GM23338 (cell line): Measurements from ENCODE around the gene HS6ST3. TPM values are rescaled to one million over a fixed set of nuclear protein-coding genes. Genes with fewer than 3 reads are reported as not detected.

ENCODE experiments used
- ATAC-seq: fragments of 200-7000 bp; cut with Tn5 transposase; 3 replicates; pipeline ENCODE4 v1.9.1; 2020
- DNase-seq: peaks from one replicate; pipeline ENCODE4 v3.0.0-alpha.2; 2015; ENCODE audit warnings: low spot score
- H2AFZ ChIP-seq: fragments of 200-600 bp; sonication (generic); 2 replicates; pipeline ENCODE4 v1.8.0; 2016; ENCODE audit warnings: antibody characterized with exemption, mild to moderate bottlenecking, moderate library complexity
- H3F3A ChIP-seq: fragments of 200-600 bp; sonication (generic); replicated peaks from 2 replicates; pipeline ENCODE4 v1.8.0; 2017; ENCODE audit warnings: antibody characterized with exemption, mixed run types, low read depth
- H3K27ac ChIP-seq: fragments of 200-600 bp; sonication (generic); 2 replicates; pipeline ENCODE4 v1.6.1; 2016; ENCODE audit warnings: low read depth
- H3K27me3 ChIP-seq: fragments of 200-600 bp; sonication (generic); 2 replicates; pipeline ENCODE4 v1.8.0; 2016; ENCODE audit warnings: mild to moderate bottlenecking, mixed run types, moderate library complexity; ENCODE audit not compliant: insufficient read depth
- H3K36me3 ChIP-seq: fragments of 200-600 bp; sonication (generic); 2 replicates; pipeline ENCODE4 v1.8.0; 2016; ENCODE audit warnings: mild to moderate bottlenecking; ENCODE audit not compliant: insufficient read depth
- H3K4me1 ChIP-seq: fragments of 200-600 bp; sonication (generic); 2 replicates; pipeline ENCODE4 v1.8.0; 2016; ENCODE audit warnings: mild to moderate bottlenecking, moderate library complexity; ENCODE audit not compliant: insufficient read depth
- H3K4me2 ChIP-seq: fragments of 200-600 bp; sonication (generic); 2 replicates; pipeline ENCODE4 v1.7.1; 2017; ENCODE audit warnings: mixed run types
- H3K4me3 ChIP-seq: fragments of 200-600 bp; sonication (generic); 2 replicates; pipeline ENCODE4 v1.6.1; 2016; ENCODE audit warnings: mixed run types
- H3K79me2 ChIP-seq: fragments of 200-600 bp; sonication (generic); replicated peaks from 2 replicates; pipeline ENCODE4 v1.8.0; 2017; ENCODE audit warnings: mild to moderate bottlenecking; ENCODE audit not compliant: insufficient read depth
- H3K9me2 ChIP-seq: fragments of 200-600 bp; sonication (generic); 2 replicates; pipeline ENCODE4 v1.8.0; 2017; ENCODE audit not compliant: insufficient read depth
- H4K20me1 ChIP-seq: fragments of 200-600 bp; sonication (generic); replicated peaks from 2 replicates; pipeline ENCODE4 v1.8.0; 2017; ENCODE audit warnings: mild to moderate bottlenecking; ENCODE audit not compliant: insufficient read depth
- H3K27ac Mint-ChIP-seq: 2 replicates; pipeline ENCODE4 v1.8.0; 2020; ENCODE audit warnings: inconsistent platforms, mild to moderate bottlenecking, moderate library complexity, mixed read lengths
- H3K27me3 Mint-ChIP-seq: 3 replicates; pipeline ENCODE4 v1.8.0; 2022; ENCODE audit warnings: low read depth, mild to moderate bottlenecking, moderate library complexity, mixed read lengths, inconsistent platforms; ENCODE audit not compliant: insufficient read depth, poor library complexity
- H3K36me3 Mint-ChIP-seq: 3 replicates; pipeline ENCODE4 v1.8.0; 2021; ENCODE audit warnings: low read depth, mild to moderate bottlenecking, inconsistent platforms, moderate library complexity, mixed read lengths
- H3K4me1 Mint-ChIP-seq: 3 replicates; pipeline ENCODE4 v1.8.0; 2020; ENCODE audit warnings: mild to moderate bottlenecking, inconsistent platforms, mixed read lengths
- H3K4me3 Mint-ChIP-seq: 3 replicates; pipeline ENCODE4 v1.8.0; 2021; ENCODE audit warnings: moderate library complexity, mild to moderate bottlenecking, inconsistent platforms, mixed read lengths
- H3K9me3 Mint-ChIP-seq: 3 replicates; pipeline ENCODE4 v1.8.0; 2020; ENCODE audit warnings: moderate library complexity, mild to moderate bottlenecking, inconsistent platforms, mixed read lengths
- CREB1 ChIP-seq: fragments of 250-450 bp; sonication (Bioruptor Pico); IDR thresholded peaks from 2 replicates; pipeline ENCODE4 v1.5.0; 2020; ENCODE audit warnings: low read depth, mild to moderate bottlenecking, moderate library complexity
- EZH2 ChIP-seq: fragments of 200-600 bp; sonication (generic); IDR thresholded peaks from one replicate; pipeline ENCODE4 v1.8.0; 2017; ENCODE audit warnings: antibody characterized with exemption, mild to moderate bottlenecking, low read depth; ENCODE audit not compliant: unreplicated experiment
- JUNB ChIP-seq: IDR thresholded peaks from one replicate; pipeline ENCODE4 v1.6.1; 2016; ENCODE audit warnings: antibody characterized with exemption; ENCODE audit not compliant: unreplicated experiment
- NANOG ChIP-seq: IDR thresholded peaks from 2 replicates; pipeline ENCODE4 v1.6.1; 2016; ENCODE audit warnings: antibody characterized with exemption, borderline replicate concordance
- POLR2AphosphoS5 ChIP-seq: IDR thresholded peaks from 2 replicates; pipeline ENCODE4 v1.6.1; 2016; ENCODE audit warnings: antibody characterized with exemption, low read depth
- STAT1 ChIP-seq: IDR thresholded peaks from one replicate; pipeline ENCODE4 v1.6.1; 2016; ENCODE audit warnings: antibody characterized with exemption; ENCODE audit not compliant: unreplicated experiment
- ZNF114 ChIP-seq: fragments of 250-450 bp; sonication (Bioruptor Pico); IDR thresholded peaks from 2 replicates; pipeline ENCODE4 v1.5.0; 2020; ENCODE audit warnings: mild to moderate bottlenecking, moderate library complexity
- ZNF331 ChIP-seq: fragments of 250-450 bp; sonication (Bioruptor Pico); IDR thresholded peaks from 2 replicates; pipeline ENCODE4 v1.5.0; 2020; ENCODE audit warnings: low read depth, mild to moderate bottlenecking, moderate library complexity
- polyA plus RNA-seq: library from polyadenylated mRNA; unstranded; fragments of >200 nt; fragmentation: Nextera tagmentation; extraction: Ambion mirVana; gene quantifications from 2 replicates; pipeline ENCODE4 v1.2.1, GENCODE V29; 2016
- total RNA-seq: library from RNA; depleted of rRNA; stranded (reverse); fragments of >200 nt; shearing (Covaris generic); gene quantifications from 2 replicates; pipeline ENCODE4 v1.2.3, GENCODE V29; 2014
- TF ChIP-seq, protein P1 (sequence below): IDR thresholded peaks from one replicate; pipeline ENCODE4 v1.6.1; 2018; ENCODE audit warnings: antibody characterized with exemption; ENCODE audit not compliant: unreplicated experiment
- TF ChIP-seq, protein P2 (sequence below): IDR thresholded peaks from 2 replicates; pipeline ENCODE4 v1.6.1; 2016; ENCODE audit warnings: antibody characterized with exemption
- TF ChIP-seq, protein P3 (sequence below), 2 experiments: fragments of 200-600 bp in 1 of 2; sonication (generic) in 1 of 2; conservative IDR thresholded peaks; 2 replicates each; pipeline versions ENCODE4 v1.5.1 to v1.6.1; 2016 to 2017; ENCODE audit warnings: antibody characterized with exemption in 2 of 2, low read depth in 2 of 2, mild to moderate bottlenecking in 2 of 2, moderate library complexity in 1 of 2

HS6ST3 gene
- total and polyA plus RNA-seq, 2 experiments from 2014 or later = 0.52 to 0.80 TPM

DNA sequence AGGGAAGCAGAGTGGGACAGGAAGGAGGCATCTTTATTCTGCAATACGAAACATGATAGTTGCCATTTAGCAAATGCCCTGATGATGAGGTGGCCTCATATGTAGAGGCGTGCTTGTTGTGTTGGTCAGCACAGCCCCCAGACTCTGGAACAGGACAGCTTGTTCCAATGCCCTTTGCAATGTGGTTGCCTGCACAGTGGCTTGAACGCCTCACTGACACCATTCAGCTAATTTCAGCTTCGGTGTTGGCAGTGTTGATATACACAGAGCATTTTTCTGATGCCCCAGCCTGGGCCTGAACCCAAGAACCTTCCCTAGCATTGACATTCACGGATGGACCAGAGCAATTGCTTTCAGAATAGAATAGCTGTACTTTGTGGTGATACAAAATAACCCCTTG, 133.3 kb downstream of the HS6ST3 start (continued):
- TF ChIP-seq, protein P1, sequence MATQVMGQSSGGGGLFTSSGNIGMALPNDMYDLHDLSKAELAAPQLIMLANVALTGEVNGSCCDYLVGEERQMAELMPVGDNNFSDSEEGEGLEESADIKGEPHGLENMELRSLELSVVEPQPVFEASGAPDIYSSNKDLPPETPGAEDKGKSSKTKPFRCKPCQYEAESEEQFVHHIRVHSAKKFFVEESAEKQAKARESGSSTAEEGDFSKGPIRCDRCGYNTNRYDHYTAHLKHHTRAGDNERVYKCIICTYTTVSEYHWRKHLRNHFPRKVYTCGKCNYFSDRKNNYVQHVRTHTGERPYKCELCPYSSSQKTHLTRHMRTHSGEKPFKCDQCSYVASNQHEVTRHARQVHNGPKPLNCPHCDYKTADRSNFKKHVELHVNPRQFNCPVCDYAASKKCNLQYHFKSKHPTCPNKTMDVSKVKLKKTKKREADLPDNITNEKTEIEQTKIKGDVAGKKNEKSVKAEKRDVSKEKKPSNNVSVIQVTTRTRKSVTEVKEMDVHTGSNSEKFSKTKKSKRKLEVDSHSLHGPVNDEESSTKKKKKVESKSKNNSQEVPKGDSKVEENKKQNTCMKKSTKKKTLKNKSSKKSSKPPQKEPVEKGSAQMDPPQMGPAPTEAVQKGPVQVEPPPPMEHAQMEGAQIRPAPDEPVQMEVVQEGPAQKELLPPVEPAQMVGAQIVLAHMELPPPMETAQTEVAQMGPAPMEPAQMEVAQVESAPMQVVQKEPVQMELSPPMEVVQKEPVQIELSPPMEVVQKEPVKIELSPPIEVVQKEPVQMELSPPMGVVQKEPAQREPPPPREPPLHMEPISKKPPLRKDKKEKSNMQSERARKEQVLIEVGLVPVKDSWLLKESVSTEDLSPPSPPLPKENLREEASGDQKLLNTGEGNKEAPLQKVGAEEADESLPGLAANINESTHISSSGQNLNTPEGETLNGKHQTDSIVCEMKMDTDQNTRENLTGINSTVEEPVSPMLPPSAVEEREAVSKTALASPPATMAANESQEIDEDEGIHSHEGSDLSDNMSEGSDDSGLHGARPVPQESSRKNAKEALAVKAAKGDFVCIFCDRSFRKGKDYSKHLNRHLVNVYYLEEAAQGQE = no peak
- TF ChIP-seq POLR2AphosphoS5 = no peak
- no peak for TF ChIP-seq STAT1
- no peak for TF ChIP-seq ZNF331 (CRISPR knock-in tag)
- no peak for TF ChIP-seq EZH2

DNA sequence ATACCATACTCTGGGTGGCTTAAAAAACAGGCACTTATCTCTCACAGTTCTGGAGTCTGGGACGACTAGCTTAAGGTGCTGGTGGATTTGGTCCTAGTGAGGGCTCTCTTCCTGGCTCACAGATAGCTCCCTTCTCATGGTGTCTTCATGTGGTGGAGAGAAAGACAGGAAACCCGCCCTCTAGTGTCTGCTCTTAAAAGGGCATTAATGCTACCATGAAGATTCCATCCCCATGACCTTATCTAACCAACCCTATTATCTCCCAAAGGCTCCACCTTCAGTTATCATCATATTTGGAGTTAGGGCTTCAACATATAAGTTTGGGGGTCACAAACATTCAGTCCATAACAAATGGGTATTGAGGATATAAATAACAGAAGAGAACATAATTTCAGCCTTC, 139.4 kb downstream of the HS6ST3 start:
- no peak overlapping the region for H3K27ac Mint-ChIP-seq
- no peaks in the 10 kb centered on the region for H3F3A ChIP-seq
- TF ChIP-seq STAT1 (no peak), CREB1 (CRISPR knock-in tag) (no peak), NANOG (no peak), JUNB (no peak), ZNF331 (CRISPR knock-in tag) (0 out of 2 replicates have a peak, but pooled peaks have one; percentile 15), ZNF114 (CRISPR knock-in tag) (peak; percentile 67; the same call in 1 of the 2 replicates), EZH2 (no peak), POLR2AphosphoS5 (no peak)
- TF ChIP-seq, protein P2, sequence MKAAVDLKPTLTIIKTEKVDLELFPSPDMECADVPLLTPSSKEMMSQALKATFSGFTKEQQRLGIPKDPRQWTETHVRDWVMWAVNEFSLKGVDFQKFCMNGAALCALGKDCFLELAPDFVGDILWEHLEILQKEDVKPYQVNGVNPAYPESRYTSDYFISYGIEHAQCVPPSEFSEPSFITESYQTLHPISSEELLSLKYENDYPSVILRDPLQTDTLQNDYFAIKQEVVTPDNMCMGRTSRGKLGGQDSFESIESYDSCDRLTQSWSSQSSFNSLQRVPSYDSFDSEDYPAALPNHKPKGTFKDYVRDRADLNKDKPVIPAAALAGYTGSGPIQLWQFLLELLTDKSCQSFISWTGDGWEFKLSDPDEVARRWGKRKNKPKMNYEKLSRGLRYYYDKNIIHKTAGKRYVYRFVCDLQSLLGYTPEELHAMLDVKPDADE = no peak
- TF ChIP-seq, protein P1 = no peak
- TF ChIP-seq, protein P3, sequence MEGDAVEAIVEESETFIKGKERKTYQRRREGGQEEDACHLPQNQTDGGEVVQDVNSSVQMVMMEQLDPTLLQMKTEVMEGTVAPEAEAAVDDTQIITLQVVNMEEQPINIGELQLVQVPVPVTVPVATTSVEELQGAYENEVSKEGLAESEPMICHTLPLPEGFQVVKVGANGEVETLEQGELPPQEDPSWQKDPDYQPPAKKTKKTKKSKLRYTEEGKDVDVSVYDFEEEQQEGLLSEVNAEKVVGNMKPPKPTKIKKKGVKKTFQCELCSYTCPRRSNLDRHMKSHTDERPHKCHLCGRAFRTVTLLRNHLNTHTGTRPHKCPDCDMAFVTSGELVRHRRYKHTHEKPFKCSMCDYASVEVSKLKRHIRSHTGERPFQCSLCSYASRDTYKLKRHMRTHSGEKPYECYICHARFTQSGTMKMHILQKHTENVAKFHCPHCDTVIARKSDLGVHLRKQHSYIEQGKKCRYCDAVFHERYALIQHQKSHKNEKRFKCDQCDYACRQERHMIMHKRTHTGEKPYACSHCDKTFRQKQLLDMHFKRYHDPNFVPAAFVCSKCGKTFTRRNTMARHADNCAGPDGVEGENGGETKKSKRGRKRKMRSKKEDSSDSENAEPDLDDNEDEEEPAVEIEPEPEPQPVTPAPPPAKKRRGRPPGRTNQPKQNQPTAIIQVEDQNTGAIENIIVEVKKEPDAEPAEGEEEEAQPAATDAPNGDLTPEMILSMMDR (conservative IDR thresholded peaks at IDR 0.05; ENCODE audit: low read depth in 2 of 2) = peak; percentile 71 to 75

More for the DNA sequence above, 139.4 kb downstream of the HS6ST3 start:
- no peaks in the 10 kb centered on the region for H3K27me3 Mint-ChIP-seq
- Histone ChIP-seq H2AFZ (no peak overlapping the region), H3K9me2 (peaks cover 24% of the 10 kb centered on the region), H3K4me2 (no peak overlapping the region), H3K36me3 (no peaks in the 10 kb centered on the region), H3K27me3 (no peaks in the 10 kb centered on the region), H4K20me1 (no peaks in the 10 kb centered on the region), H3K27ac (no peak overlapping the region), H3K4me3 (no peak overlapping the region), H3K79me2 (no peaks in the 10 kb centered on the region), H3K4me1 (no peaks in the 10 kb centered on the region)
- no peaks in the 10 kb centered on the region for H3K36me3 Mint-ChIP-seq
- H3K4me3 Mint-ChIP-seq = no peak overlapping the region
- H3K9me3 Mint-ChIP-seq = no peaks in the 10 kb centered on the region
- DNase-seq (peak; percentile 72), ATAC-seq (peak; percentile 86)
- no peaks in the 10 kb centered on the region for H3K4me1 Mint-ChIP-seq
